Measurements from ENCODE around the gene HOXC11. TPM values are rescaled to one million over a fixed set of nuclear protein-coding genes. Genes with fewer than 3 reads are reported as not detected.

Gene HOXC11
- total and polyA plus RNA-seq, 2 experiments from 2014 or later, result not detected

- Histone ChIP-seq H3K36me3 (ENCODE audit: insufficient read depth) (no peaks in the 10 kb centered on the region; the same call in 1 of the 2 replicates), H3K4me1 (ENCODE audit: insufficient read depth) (peaks cover 22% of the 10 kb centered on the region), H2AFZ (no peak within 1 kb of the TSS), H4K20me1 (replicated peaks; ENCODE audit: insufficient read depth) (peaks cover 49% of the 10 kb centered on the region), H3K79me2 (replicated peaks; ENCODE audit: insufficient read depth) (no peaks in the 10 kb centered on the region), H3K27ac (ENCODE audit: low read depth) (no peak within 1 kb of the TSS), H3K4me2 (peak within 1 kb of the TSS; percentile 43), H3K27me3 (ENCODE audit: insufficient read depth) (peaks cover 100% of the 10 kb centered on the region), H3F3A (replicated peaks; ENCODE audit: low read depth) (peaks cover 53% of the 10 kb centered on the region), H3K4me3 (peak within 1 kb of the TSS; percentile 35; the same call in 1 of the 2 replicates), H3K9me2 (ENCODE audit: insufficient read depth) (no peaks in the 10 kb centered on the region)
- Mint-ChIP-seq H3K4me3 (no peak within 1 kb of the TSS), H3K36me3 (ENCODE audit: low read depth) (peaks cover 3% of the 10 kb centered on the region; the same call in 1 of the 3 replicates), H3K27ac (no peak within 1 kb of the TSS), H3K4me1 (peaks cover 27% of the 10 kb centered on the region), H3K9me3 (peaks cover 6% of the 10 kb centered on the region), H3K27me3 (ENCODE audit: insufficient read depth, low read depth, poor library complexity) (peaks cover 98% of the 10 kb centered on the region)
- TF ChIP-seq ETS1 (IDR thresholded peaks at IDR 0.05) (no peak), JUNB (IDR thresholded peaks at IDR 0.05; ENCODE audit: unreplicated experiment) (no peak), ZNF331 (CRISPR knock-in tag; IDR thresholded peaks at IDR 0.05; ENCODE audit: low read depth) (no peak), CREB1 (CRISPR knock-in tag; IDR thresholded peaks at IDR 0.05; ENCODE audit: low read depth) (no peak), ZNF462 (CRISPR knock-in tag; IDR thresholded peaks at IDR 0.05) (no peak)
- DNase-seq (ENCODE audit: low spot score) (peak; percentile 42), ATAC-seq (no peak)
Measured at GRCh38 chr12:53954694-53955035, 18.3 kb upstream of the HOXC11 start, which contains the start of gene HOXC12. Gene HOXC12 (plus strand): TSS chr12:53954903. CDS start chr12:53954930, 27 bp downstream.

Data from GM23338 (cell line).